ENCODE data around the gene FOXJ1. TPM values are rescaled to one million over a fixed set of nuclear protein-coding genes. Genes with fewer than 3 reads are reported as not detected.

The FOXJ1 gene
- total RNA-seq, 1 experiment from 2014 or later = 4.0 TPM

DNA sequence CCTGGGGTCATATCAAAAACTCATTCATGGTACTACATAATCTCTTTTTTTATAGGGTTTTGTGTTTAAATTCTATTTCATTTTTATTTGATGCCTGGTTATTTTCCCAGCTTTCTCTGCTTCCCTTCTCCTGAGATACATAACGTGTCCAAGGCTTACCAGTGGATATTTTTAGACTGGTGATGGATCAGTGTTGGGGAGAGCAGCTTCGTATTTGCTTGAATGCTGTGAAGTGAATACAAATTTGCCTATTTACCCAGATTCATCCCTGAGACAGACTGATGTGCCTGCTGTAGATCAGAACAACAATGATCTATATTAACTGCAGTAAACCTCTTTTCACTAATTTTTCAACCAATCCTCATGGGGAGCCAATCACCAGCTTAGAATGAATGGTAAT, 43.2 kb upstream of the FOXJ1 start:
- no peak overlapping the region for H2BK5ac ChIP-seq (ENCODE audit: insufficient read length, low read length)
- no peak overlapping the region for H2BK120ac ChIP-seq (ENCODE audit: low read depth, low read length, poor library complexity, severe bottlenecking)
- no peak overlapping the region for H3K4me3 Mint-ChIP-seq
- no peaks in the 10 kb centered on the region for H3K27me3 ChIP-seq (ENCODE audit: insufficient read depth, low read length)
- no peak overlapping the region for H2AFZ ChIP-seq (ENCODE audit: low read length)
- no peak overlapping the region for H3K18ac ChIP-seq (ENCODE audit: insufficient read length, low read depth, low read length)
- no peak overlapping the region for H4K5ac ChIP-seq (ENCODE audit: insufficient read length, low read depth, low read length)
- no peak overlapping the region for H3K27ac ChIP-seq (ENCODE audit: insufficient read length, low read depth, low read length)
- no peak overlapping the region for H2BK15ac ChIP-seq (ENCODE audit: low read depth, low read length)
- no peak overlapping the region for H2BK20ac ChIP-seq (ENCODE audit: low read depth, low read length, poor library complexity, severe bottlenecking)
- TF ChIP-seq, protein P1, sequence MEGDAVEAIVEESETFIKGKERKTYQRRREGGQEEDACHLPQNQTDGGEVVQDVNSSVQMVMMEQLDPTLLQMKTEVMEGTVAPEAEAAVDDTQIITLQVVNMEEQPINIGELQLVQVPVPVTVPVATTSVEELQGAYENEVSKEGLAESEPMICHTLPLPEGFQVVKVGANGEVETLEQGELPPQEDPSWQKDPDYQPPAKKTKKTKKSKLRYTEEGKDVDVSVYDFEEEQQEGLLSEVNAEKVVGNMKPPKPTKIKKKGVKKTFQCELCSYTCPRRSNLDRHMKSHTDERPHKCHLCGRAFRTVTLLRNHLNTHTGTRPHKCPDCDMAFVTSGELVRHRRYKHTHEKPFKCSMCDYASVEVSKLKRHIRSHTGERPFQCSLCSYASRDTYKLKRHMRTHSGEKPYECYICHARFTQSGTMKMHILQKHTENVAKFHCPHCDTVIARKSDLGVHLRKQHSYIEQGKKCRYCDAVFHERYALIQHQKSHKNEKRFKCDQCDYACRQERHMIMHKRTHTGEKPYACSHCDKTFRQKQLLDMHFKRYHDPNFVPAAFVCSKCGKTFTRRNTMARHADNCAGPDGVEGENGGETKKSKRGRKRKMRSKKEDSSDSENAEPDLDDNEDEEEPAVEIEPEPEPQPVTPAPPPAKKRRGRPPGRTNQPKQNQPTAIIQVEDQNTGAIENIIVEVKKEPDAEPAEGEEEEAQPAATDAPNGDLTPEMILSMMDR (conservative IDR thresholded peaks at IDR 0.05) = no peak
- no peak overlapping the region for H4K91ac ChIP-seq (ENCODE audit: insufficient read length, low read depth, low read length)
- WGBS (ENCODE audit: extremely low coverage, insufficient read length, low lambda C conversion rate) = no CpG with 5 or more reads among the region's 2 CpGs
- H3K14ac ChIP-seq (ENCODE audit: insufficient read depth, low read length) = no peak overlapping the region
- H3K27ac Mint-ChIP-seq = no peak overlapping the region
- H4K20me1 ChIP-seq (ENCODE audit: control insufficient read depth, insufficient read depth, insufficient read length) = no peaks in the 10 kb centered on the region
- no peak overlapping the region for H3K23ac ChIP-seq (ENCODE audit: insufficient read length, low read depth, low read length)
- no peak overlapping the region for H3K9ac ChIP-seq (ENCODE audit: extremely low read depth, insufficient read length, low read length)
- no peaks in the 10 kb centered on the region for H3K79me1 ChIP-seq (ENCODE audit: insufficient read depth, low read depth, low read length, poor library complexity, severe bottlenecking)
- no peak overlapping the region for H3K4ac ChIP-seq (ENCODE audit: low read depth, low read length)
- H3K4me1 ChIP-seq (ENCODE audit: insufficient read depth, low read length) = 0 out of 2 replicates have a peak, but pooled peaks cover 2% of the 10 kb centered on the region
- H3T11ph ChIP-seq (ENCODE audit: low read length) = no peak overlapping the region
- DNase-seq = no peak
- H3K4me2 ChIP-seq (ENCODE audit: insufficient read depth, insufficient read length, low read length) = no peak overlapping the region
- H3K4me1 Mint-ChIP-seq = peaks cover 2% of the 10 kb centered on the region in 2 experiments
- no peak overlapping the region for H2AK5ac ChIP-seq (ENCODE audit: insufficient read length, low read length)
- H3K9me3 Mint-ChIP-seq = no peaks in the 10 kb centered on the region
- H3K9me3 ChIP-seq (ENCODE audit: control insufficient read depth, low read depth, low read length) = no peaks in the 10 kb centered on the region
- H3K79me2 ChIP-seq (ENCODE audit: insufficient read depth, low read length) = no peaks in the 10 kb centered on the region
- no peak overlapping the region for H2BK12ac ChIP-seq (ENCODE audit: insufficient read length, low read depth, low read length)
- H3K23me2 ChIP-seq (ENCODE audit: insufficient read length, low read depth, low read length, poor library complexity, severe bottlenecking) = no peaks in the 10 kb centered on the region
- H4K8ac ChIP-seq (replicated peaks; ENCODE audit: insufficient read length, low read depth, low read length) = no peak overlapping the region
- no peaks in the 10 kb centered on the region for H3K27me3 Mint-ChIP-seq (ENCODE audit: low read depth)
- no peaks in the 10 kb centered on the region for H3K36me3 Mint-ChIP-seq (ENCODE audit: insufficient read depth in 1 of 3, low read depth in 3 of 3)
- no peak overlapping the region for H3K56ac ChIP-seq (ENCODE audit: insufficient read length, low read depth, low read length)

Data from H9 (cell line).